GM23248 (cell line): ENCODE data around the gene TGOLN2.

Experiments used
- EZH2 ChIP-seq: fragments of 200-600 bp; sonication (generic); IDR thresholded peaks from 2 replicates; pipeline ENCODE4 v1.6.1; 2018; ENCODE audit warnings: antibody characterized with exemption, mild to moderate bottlenecking; ENCODE audit not compliant: insufficient read depth, poor library complexity, severe bottlenecking
- EZH2phosphoT487 ChIP-seq: fragments of 200-600 bp; sonication (generic); IDR thresholded peaks from 2 replicates; pipeline ENCODE4 v1.6.1; 2018; ENCODE audit warnings: antibody characterized with exemption, moderate library complexity, mild to moderate bottlenecking, low read depth; ENCODE audit not compliant: insufficient read depth

GRCh38 chr2:85355521-85355920 is 27.7 kb upstream of the TGOLN2 start:
- no peak for TF ChIP-seq EZH2
- no peak for TF ChIP-seq EZH2phosphoT487
